Activated effector memory CD4-positive, alpha-beta T cell treated with Interleukin-2 at 50 U/mL for 16 hours (primary cell): ENCODE data around the gene CRACR2B.

Experiments
- DNase-seq: peaks from one replicate; pipeline ENCODE4 v3.0.0-alpha.2; 2020

Gene CRACR2B

DNA sequence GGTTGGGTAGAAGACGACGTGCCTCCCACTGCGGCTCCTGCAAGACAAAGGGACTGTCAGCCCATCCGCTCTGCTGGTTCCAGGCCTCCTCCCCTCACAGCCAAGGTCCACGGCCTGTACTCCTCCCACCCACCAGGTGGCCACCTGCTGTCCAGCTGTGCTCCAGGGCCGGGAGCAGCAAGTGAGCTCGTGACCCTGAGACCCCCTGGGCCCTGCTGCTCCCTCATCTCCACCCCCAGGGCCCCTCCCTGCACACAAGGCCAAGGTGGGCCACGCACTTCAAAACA, 42.4 kb downstream of the CRACR2B start:
- DNase-seq: no peak

DNA sequence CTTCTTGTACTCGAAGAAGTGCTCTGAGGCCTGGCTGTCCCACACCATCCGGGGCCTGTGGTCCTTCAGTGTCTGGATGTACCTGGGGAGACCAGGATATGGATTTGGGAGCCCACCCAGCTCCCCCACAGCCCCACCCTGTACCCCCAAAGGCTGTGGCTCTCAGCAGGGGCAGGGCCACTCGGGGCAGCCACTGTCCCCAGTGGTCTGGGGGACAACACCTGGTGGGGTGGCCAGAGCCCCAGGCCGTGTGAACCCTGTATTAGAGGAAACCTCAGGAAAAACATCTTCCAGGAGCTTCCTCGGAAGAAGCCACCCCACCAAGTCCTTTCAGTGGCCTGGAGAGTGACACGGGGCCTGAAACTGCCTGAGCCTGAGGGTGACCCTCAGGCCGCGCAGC, 42.7 kb downstream of the CRACR2B start:
- no peak for DNase-seq

DNA sequence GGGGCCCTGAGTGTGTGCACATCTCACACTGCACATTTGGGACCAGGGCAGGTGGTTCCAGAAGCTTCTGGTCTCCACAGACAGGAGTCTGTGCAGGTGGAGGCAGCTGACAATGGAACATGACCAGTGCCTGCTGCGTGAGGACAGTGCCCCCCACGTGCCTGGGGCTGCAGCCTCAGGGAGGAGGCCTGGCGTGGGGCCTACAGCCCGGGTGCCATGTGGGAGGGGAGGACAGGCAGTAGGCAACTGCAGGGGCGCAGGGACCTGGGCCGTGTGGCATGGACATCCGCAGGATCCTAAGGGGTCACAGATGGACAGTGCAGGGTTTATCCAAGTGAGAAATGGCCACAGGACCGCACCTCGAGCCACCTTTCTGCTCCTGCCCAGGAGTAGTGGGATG, 43.8 kb downstream of the CRACR2B start:
- DNase-seq: no peak

DNA sequence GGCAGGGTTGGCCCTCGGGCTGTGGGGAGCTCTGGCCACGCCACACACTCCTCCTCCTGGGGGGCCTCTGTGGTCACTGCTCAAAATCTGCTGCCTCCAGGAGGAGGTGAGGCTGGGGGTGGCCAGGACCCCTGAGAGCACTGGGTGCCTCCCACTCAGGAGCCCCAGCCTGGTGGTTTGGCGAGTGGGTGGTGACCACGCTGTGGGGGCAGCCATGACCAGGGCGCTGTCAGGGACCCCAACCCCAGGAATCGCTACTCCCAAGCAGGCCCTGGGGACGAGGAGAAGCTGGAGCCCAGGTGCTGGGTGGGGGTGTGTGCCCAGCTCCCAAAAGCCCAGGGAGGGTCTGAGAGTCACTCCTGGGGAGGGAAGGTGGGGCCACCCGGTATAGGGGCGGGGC, 45.1 kb downstream of the CRACR2B start:
- no peak for DNase-seq

- no peak for DNase-seq
Measured at GRCh38 chr11:873706-874105, 46.0 kb downstream of the CRACR2B start.

DNA sequence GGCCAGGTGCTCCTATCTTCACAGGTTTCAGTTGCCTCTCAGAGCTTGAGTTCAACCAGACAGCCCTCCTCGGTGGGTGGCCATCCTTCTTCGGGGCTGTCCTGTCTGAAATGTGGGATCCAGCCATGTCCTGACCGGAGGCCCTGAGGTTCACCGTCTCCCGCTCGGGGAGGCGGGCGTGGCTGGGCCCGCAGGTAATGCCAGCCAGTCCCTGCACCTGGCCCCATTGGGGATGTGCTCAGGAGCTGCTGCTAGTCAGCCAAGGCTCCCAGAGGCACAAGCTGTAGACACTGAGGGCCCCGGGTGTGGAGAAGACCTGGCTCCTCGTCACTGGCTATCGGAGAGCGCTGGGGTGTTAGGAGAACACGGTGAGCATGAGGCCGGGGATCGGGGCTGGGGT, 47.5 kb downstream of the CRACR2B start:
- DNase-seq: no peak

- no peak for DNase-seq
Measured at GRCh38 chr11:875769-876301, 48.1 kb downstream of the CRACR2B start.

GRCh38 chr11:876545-876944, 48.8 kb downstream of the CRACR2B start:
- no peak for DNase-seq

DNA sequence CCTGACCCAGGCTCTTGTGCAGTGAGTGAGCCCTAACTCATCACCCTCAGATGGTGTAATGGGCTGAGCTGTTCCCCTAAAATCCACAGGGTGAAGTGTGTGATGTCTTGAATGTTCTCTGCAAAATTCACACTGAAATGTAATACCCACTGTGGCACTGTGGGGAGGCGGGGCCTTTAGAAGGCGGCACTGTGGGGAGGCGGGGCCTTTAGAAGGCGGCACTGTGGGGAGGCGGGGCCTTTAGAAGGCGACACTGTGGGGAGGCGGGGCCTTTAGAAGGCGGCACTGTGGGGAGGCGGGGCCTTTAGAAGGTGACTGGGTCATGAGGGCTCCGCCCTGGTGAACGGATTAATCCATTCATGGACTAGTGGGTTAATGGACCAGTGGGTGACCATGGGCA, 49.8 kb downstream of the CRACR2B start:
- DNase-seq: no peak

DNA sequence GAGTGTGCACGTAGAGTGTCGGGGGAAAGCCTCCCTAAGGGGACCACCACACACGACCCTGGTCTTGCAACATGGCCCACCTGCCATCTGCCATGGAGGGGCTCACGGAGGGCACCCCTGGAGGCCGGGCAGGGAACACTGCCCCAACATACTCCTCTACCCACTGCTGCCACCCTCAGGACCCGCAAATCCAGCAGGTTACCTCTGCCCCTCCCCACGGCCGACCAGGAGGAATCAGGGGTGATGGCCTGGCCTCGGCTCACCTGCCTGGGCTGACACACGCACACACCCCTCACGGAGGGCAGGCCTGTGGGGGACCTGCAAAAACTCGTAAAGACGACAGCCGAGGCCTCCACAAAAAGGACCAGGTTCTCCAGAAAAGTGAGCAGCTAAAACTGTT, 52.7 kb downstream of the CRACR2B start:
- no peak for DNase-seq
